ENCODE measurements around the gene ARHGAP6. TPM values are rescaled to one million over a fixed set of nuclear protein-coding genes. Genes with fewer than 3 reads are reported as not detected.
"Not testable (repeated sequence)": the region's sequence is repeated elsewhere in the genome, so short reads cannot be mapped to it uniquely, and the experiment has no call there.

The ARHGAP6 gene
- total RNA-seq, 6 experiments from 2014 or later: 0.38 to 1.2 (median 0.78) TPM

DNA sequence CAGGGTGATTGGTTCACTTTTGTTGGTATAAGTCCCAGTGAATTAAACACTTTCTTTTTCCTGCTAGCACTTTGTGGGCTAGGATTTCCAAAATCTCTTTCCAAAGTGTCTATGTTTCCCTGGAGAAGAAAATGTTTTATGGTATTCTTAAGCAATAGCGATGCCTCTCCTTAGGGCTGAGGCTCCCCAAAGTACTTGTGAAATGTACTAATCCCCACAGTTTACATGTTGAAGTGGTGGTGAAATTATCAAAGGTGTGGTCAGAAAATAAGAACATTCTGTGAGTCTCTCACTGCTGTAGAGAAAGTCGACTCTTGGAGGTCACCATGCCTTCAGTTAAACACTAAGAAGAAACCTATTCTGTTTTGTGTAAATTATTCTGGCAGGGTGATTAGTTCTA is 424.0 kb downstream of the ARHGAP6 start:
- Histone ChIP-seq H3K9me3 (no peaks in the 10 kb centered on the region), H3K4me3 (no peak overlapping the region), H3K27ac (no peak overlapping the region), H3K36me3 (no peaks in the 10 kb centered on the region), H3K4me1 (no peaks in the 10 kb centered on the region), H3K27me3 (no peaks in the 10 kb centered on the region)
- ATAC-seq (no peak), DNase-seq (no peak)
- TF ChIP-seq CTCF (IDR thresholded peaks at IDR 0.05): no peak
- TF ChIP-seq POLR2A (IDR thresholded peaks at IDR 0.05): no peak
- intact Hi-C loops (cut with DNase I): no loop called here
- WGBS (ENCODE audit: insufficient coverage, low coverage, low lambda C conversion rate, missing lambda C conversion rate): 54% methylated on average over 2 of the region's 2 CpGs

- no peak overlapping the region for H3K27ac ChIP-seq
- ATAC-seq (no peak), DNase-seq (no peak)
- H3K36me3 ChIP-seq: no peaks in the 10 kb centered on the region
- H3K9me3 ChIP-seq: no peaks in the 10 kb centered on the region
- no peaks in the 10 kb centered on the region for H3K4me1 ChIP-seq
- TF ChIP-seq CTCF (IDR thresholded peaks at IDR 0.05) (no peak), POLR2A (IDR thresholded peaks at IDR 0.05) (no peak)
- no peak overlapping the region for H3K4me3 ChIP-seq
- no peaks in the 10 kb centered on the region for H3K27me3 ChIP-seq
- intact Hi-C loops (cut with DNase I): no loop called here
Observed at GRCh38 chrX:11239230-11239629, 426.5 kb downstream of the ARHGAP6 start.

GRCh38 chrX:11235377-11235776 is 430.3 kb downstream of the ARHGAP6 start:
- H3K4me3 ChIP-seq; H3K27me3 ChIP-seq; H3K36me3 ChIP-seq; ATAC-seq; H3K27ac ChIP-seq; H3K4me1 ChIP-seq; H3K9me3 ChIP-seq; DNase-seq; intact Hi-C loops (cut with DNase I): not testable (repeated sequence)
- 18% methylated on average over 1 of the region's 2 CpGs for WGBS (ENCODE audit: insufficient coverage, low coverage, low lambda C conversion rate, missing lambda C conversion rate)

GRCh38 chrX:11215191-11215921 is 450.4 kb downstream of the ARHGAP6 start:
- Histone ChIP-seq H3K4me3 (no peak overlapping the region), H3K27me3 (no peaks in the 10 kb centered on the region), H3K4me1 (no peaks in the 10 kb centered on the region), H3K9me3 (peaks cover 0 to 4% (median 0%) of the 10 kb centered on the region in 4 donors), H3K27ac (no peak overlapping the region), H3K36me3 (no peaks in the 10 kb centered on the region)
- TF ChIP-seq POLR2A (IDR thresholded peaks at IDR 0.05): no peak
- TF ChIP-seq CTCF (IDR thresholded peaks at IDR 0.05): no peak
- intact Hi-C loops (cut with DNase I): no loop called here
- DNase-seq (no peak), ATAC-seq (no peak)
- WGBS (ENCODE audit: insufficient coverage, low coverage, low lambda C conversion rate, missing lambda C conversion rate): 60% methylated on average over 2 of the region's 33 CpGs

DNA sequence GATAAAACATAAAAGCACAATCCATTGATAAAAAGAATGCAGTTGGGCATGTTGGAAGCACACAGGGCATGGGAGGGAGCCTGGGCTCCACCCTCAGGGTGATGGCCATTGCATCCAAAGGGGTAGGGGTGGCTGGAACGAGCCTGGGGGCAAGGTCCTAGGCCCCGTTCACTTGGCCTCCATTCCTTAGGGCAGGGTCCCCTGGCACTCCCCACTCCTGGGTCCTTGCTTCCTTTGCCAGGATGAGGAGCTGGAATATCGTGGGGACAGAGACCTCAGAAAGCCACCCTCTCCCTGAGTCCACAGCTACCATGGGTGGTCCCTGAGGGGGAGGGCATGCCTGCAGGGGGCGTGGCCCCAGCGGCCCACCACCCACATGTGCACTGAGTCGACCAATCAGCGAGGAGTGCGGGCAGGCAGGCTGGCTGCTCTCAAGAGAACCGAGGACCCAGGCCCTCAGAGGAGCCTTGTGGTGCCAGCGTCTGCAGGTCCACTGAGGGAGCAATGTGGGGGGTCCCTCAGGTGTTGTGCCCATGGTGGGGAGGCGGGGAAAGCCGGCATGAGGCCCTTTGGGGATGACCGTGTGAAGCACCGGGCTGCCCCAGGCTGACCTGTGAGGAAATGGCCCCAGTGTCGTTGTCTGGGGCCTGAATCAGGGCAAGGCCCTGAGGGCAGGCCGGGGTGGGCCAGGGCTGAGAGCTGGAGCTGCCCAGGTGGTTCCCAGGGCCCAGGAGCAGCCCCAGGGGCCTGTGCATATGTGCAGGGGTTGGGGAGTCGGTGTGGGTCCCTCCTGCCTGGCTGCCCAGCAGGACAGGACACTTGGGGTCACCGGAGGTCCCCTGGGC is 451.2 kb downstream of the ARHGAP6 start:
- no peaks in the 10 kb centered on the region for H3K36me3 ChIP-seq
- H3K4me3 ChIP-seq: no peak overlapping the region
- no peak for DNase-seq
- intact Hi-C loops (cut with DNase I): no loop called here
- H3K27ac ChIP-seq: no peak overlapping the region
- no peaks in the 10 kb centered on the region for H3K27me3 ChIP-seq
- peaks cover 0 to 4% (median 0%) of the 10 kb centered on the region in 4 donors for H3K9me3 ChIP-seq
- no peaks in the 10 kb centered on the region for H3K4me1 ChIP-seq
- TF ChIP-seq POLR2A (IDR thresholded peaks at IDR 0.05): no peak
- no peak for TF ChIP-seq CTCF (IDR thresholded peaks at IDR 0.05)
- WGBS (ENCODE audit: insufficient coverage, low coverage, low lambda C conversion rate, missing lambda C conversion rate): 43% methylated on average over 2 of the region's 18 CpGs
- ATAC-seq: peak in 1 of 4 donors; percentile 38
